22Rv1 (cell line): ENCODE measurements around the gene PRR15L.
"Not testable (repeated sequence)": the region's sequence is repeated elsewhere in the genome, so short reads cannot be mapped to it uniquely, and the experiment has no call there.

Source experiments
- H3K27ac ChIP-seq: fragments of 450-650 bp; 2 replicates; pipeline ENCODE4 v1.5.1; 2017
- CTCF ChIP-seq: fragments of 450-650 bp; IDR thresholded peaks from 2 replicates; pipeline ENCODE4 v1.5.1; 2017; ENCODE audit warnings: mild to moderate bottlenecking
- ZFX ChIP-seq: fragments of 450-650 bp; IDR thresholded peaks from 2 replicates; pipeline ENCODE4 v1.6.1; 2017; ENCODE audit warnings: antibody characterized with exemption, borderline replicate concordance

PRR15L gene

DNA sequence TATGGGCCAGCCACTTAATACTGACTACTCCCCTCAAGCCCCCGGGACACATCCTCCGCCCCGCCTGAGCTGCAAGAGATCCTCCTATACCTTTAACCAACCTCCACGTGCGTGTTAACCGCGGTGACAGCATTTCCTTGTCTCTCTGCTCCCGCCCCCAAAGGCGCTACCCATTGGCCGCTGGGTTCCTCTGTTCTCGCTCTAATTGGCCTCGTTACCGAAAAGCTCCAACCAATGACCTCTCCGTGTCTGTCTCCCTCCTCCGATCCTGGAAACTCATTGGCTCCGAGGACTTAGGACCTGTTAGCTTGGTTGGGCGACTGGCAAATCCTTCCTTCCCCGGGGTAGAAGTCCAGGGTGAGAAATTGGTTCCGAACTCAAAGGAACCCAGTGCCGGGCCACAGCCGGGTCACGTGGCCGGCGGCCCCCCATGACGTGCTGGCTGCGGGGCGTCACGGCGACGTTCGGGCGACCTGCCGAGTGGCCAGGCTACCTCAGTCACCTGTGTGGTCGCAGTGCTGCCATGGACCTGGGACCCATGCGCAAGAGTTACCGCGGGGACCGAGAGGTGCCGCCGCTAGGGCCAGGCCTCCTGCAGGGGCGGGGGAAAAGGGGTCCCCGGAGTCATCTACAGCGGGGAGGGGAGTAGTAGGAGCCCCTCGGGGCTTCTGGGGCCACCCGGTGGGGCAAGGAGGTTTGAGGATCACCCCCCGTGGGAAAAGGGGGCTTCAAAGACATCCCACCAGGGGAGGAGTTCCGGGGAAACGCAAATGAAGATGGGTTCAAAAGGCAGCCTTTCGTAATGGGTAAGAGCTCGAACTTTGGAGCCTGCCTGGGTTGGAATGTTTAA lies 16.2 kb downstream of the PRR15L start, which contains the start of gene PNPO:
TSS of gene PNPO (plus strand) at position 326 of the 850 bp plus-strand sequence. CDS start at position 431, 105 bp downstream.
- peak within 1 kb of the TSS; percentile 80 for H3K27ac ChIP-seq
- TF ChIP-seq CTCF (no peak), ZFX (no peak)

DNA sequence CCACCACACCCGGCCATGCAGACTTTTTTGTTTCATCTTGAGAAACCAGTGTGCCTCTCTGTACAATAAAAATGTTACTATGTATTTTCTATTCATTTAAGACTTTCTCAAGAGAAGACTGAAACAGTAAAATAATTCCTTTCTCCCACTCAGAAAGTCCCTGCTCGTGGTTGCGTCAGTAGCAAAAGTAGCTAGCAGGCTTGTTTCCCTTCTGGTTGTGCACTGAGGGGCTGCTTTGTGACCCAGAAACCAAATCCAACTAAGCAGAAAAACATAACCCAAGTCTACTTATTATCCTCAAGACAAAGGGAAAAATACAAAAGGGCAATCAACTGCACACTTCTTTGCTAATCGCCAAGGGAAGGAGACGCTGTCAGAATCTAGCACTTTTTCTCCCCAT lies 19.7 kb downstream of the PRR15L start:
- TF ChIP-seq ZFX (no peak), CTCF (no peak)
- no peak overlapping the region for H3K27ac ChIP-seq

GRCh38 chr17:47935961-47936360 lies 21.7 kb downstream of the PRR15L start:
- no peak overlapping the region for H3K27ac ChIP-seq
- no peak for TF ChIP-seq CTCF
- TF ChIP-seq ZFX = no peak

DNA sequence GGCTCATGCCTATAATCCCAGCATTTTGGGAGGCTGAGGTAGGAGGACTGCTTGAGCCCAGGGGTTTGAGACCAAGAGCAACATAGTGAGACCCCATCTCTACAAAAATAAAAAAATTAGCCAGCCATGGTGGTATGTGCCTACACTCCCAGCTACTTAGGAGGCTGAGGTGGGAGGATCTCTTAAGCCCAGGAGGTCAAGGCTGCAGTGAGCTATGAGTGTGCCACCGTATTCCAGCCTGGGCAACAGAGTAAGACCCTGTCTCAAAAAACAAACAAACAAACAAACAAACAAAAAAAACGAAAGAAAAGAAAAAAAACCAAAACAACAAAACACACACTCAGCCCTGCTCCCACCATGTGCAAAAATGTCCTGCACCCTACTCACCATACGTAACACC lies 22.2 kb downstream of the PRR15L start:
- H3K27ac ChIP-seq = not testable (repeated sequence)

DNA sequence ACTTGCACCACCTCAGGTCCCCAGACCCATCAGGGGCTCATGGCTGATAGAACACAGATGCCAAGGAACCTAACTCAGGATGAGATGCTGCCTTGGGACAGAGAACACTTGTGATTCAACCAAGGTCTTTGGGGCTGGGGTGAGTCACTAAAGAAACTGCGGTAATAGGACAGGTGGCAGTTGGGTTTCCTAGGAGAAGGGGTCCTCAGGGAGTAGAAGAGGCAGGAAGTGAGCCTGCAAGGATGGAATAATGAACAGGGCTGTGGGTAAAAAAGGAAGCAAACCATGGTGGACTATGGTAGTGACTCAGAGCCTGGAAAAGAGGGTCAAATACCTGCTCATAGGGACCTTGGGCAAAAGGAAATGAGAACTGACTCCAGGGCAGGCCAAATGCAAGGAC lies 22.8 kb downstream of the PRR15L start:
- no peak overlapping the region for H3K27ac ChIP-seq
- no peak for TF ChIP-seq ZFX
- no peak for TF ChIP-seq CTCF

GRCh38 chr17:47931848-47932247 lies 25.8 kb downstream of the PRR15L start:
- TF ChIP-seq CTCF (no peak), ZFX (no peak)
- H3K27ac ChIP-seq = no peak overlapping the region

DNA sequence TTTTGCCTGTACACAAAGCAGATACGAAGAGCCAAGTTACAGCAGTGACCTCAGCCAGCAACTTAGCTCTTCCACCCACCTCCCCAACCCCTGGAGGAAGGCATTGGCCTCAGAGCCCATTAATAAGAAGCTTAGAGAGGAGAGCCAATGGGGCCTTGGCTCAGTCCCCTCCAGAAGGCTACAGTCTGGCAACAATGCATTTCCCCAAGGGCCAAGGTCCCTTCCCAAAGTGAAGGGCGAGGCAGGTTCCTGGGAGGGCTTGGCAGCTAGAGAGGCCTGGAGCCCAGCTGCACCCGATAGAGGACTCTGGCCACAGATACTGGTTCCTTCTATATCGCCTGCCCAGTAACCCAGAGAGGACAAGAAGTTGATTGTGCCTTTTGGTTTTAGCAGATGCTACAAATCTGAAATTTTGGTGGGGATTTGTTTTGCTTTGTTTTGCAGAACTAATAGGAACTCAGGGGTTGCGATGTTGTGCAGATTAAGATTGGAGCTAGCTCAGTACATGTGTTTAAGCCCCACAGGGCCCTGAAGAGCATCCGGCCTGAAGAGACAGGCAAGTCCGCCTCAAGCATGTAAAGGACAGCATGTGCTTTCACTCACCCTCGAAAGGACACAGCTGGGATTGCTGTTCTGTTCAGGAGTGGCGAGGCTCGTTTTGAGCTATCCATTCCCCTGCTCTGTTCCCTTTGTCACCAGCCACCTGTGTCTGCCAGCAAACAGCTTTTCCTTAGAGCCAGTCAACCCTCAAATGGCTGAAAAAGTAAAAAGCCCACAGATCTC lies 28.3 kb downstream of the PRR15L start:
- no peak for TF ChIP-seq CTCF
- TF ChIP-seq ZFX = no peak
- no peak overlapping the region for H3K27ac ChIP-seq
